ENCODE data around the gene COX6B2.

DNA sequence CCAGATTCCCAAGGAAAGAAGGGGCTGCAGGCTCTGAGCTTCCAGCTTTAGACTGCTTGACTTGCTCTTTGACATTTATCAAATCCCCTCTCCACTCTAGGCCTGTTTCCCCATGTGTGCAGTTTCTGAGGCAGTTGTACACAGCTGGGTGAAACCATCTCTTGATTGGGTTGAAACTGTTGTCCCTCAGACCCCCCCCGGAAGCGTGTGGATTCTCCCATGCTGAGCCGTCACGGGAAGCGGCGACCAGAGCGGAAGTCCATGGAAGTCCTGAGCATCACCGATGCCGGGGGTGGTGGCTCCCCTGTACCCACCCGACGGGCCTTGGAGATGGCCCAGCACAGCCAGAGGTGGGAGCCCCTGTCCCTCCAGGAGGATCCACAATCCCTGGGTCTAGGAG, 51.0 kb downstream of the COX6B2 start:
- TF ChIP-seq EZH2 (IDR thresholded peaks at IDR 0.05; ENCODE audit: low read length, unreplicated experiment) (no peak), EZH2phosphoT487 (IDR thresholded peaks at IDR 0.05; ENCODE audit: borderline replicate concordance, low read length) (no peak)
- TF ChIP-seq, protein P1, sequence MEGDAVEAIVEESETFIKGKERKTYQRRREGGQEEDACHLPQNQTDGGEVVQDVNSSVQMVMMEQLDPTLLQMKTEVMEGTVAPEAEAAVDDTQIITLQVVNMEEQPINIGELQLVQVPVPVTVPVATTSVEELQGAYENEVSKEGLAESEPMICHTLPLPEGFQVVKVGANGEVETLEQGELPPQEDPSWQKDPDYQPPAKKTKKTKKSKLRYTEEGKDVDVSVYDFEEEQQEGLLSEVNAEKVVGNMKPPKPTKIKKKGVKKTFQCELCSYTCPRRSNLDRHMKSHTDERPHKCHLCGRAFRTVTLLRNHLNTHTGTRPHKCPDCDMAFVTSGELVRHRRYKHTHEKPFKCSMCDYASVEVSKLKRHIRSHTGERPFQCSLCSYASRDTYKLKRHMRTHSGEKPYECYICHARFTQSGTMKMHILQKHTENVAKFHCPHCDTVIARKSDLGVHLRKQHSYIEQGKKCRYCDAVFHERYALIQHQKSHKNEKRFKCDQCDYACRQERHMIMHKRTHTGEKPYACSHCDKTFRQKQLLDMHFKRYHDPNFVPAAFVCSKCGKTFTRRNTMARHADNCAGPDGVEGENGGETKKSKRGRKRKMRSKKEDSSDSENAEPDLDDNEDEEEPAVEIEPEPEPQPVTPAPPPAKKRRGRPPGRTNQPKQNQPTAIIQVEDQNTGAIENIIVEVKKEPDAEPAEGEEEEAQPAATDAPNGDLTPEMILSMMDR (conservative IDR thresholded peaks at IDR 0.05; ENCODE audit: low read depth, low read length), result no peak

All from PC-3 (cell line).